Embryonic facial prominence (tissue), 1 donor: ENCODE results near the gene MED13.
"Not testable (repeated sequence)": the region's sequence is repeated elsewhere in the genome, so short reads cannot be mapped to it uniquely, and the experiment has no call there.

ENCODE experiments used
- DNase-seq: peaks from one replicate; pipeline ENCODE4 v3.0.0-alpha.2; 2016; ENCODE audit errors: extremely low spot score

MED13 gene

DNA sequence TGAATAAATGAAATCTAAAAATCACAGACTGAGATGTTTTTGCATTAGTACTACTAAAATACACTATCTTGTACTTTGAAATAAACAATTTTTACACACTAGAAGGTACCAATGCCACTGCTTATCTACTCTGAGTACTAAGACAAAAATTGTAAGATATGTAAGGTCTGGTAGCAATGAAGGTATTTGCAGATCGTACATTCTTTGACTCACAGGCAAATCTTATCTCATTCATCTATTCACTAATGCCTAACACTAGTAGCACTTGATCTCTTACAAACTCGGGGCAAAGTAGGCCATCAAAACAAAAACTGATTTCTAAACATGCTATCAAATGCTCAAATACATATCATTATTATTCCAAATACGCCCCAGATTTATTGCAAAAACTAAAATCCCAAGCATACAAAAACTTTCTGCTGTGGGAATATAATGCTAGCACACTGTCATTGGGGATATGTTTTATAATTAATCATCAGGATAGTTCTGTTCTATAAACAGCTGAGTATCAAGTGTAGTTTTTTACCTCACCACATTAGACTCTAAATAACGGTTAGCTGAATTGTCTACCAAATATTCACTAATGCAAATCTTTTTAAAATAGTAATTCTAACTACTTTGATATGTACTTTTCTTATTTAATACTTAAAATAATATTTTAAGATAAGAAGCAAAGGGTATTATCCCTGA, 68.0 kb downstream of the MED13 start:
- DNase-seq: no peak

DNA sequence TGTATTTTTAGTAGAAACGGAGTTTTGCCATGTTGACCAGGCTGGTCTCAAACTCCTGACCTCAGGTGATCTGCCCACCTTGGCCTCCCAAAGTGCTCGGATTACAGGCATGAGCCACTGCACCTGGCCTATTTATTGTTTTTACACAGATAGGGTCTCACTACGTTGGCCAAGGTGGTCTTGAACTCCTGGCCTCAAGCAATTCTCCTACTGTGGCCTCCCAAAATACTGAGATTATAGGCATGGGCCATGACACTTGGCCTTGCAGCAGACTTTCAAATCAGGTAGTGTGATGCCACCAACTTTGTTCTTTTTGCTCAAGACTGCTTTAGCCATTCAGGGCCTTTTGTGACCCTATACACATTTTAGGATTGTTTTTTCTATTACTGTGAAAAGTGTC, 75.6 kb downstream of the MED13 start:
- DNase-seq: no peak

- no peak for DNase-seq
Measured at GRCh38 chr17:61986898-61987297, 78.2 kb downstream of the MED13 start.

- no peak for DNase-seq
Measured at GRCh38 chr17:61984821-61985220, 80.3 kb downstream of the MED13 start.

GRCh38 chr17:61981323-61981722, 83.8 kb downstream of the MED13 start:
- DNase-seq: no peak

GRCh38 chr17:61980535-61980934, 84.5 kb downstream of the MED13 start:
- DNase-seq: no peak

DNA sequence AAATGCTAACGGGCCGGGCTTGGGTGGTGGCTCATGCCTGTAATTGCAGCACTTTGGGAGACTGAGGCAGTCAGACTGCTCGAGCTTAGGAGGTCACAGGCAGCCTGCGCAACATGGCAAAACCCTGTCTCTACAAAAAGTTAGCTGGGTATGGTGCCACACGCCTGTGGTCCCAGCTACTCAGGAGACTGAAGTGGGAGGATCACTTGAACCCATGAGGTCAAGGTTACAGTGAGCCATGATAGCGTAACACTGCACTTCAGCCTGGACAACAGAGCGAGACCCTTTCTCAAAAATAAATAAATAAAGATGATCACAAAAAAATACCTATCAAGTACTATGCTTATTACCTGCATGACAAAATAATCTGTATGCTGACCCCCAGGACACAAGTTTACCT, 91.0 kb downstream of the MED13 start:
- no peak for DNase-seq

GRCh38 chr17:61972311-61972710, 92.8 kb downstream of the MED13 start:
- no peak for DNase-seq

DNA sequence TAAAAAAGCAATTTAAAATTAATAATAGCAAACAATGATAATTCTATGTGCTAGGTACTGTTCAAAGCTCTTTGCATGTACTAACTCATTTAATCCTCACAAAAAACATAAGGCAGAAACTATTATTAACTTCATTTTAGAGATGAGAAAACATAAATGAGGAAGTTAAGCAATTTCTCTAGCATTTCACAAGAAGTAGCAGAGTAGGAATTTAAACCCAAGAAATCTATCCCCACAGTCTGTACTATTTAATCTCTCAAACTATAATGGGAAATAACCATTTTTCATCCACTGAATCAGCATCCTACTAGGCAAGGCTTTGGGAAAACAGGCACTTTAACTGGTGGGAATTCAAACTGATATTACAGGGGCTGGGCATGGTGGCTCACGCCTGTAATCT, 95.0 kb downstream of the MED13 start:
- DNase-seq: no peak

DNA sequence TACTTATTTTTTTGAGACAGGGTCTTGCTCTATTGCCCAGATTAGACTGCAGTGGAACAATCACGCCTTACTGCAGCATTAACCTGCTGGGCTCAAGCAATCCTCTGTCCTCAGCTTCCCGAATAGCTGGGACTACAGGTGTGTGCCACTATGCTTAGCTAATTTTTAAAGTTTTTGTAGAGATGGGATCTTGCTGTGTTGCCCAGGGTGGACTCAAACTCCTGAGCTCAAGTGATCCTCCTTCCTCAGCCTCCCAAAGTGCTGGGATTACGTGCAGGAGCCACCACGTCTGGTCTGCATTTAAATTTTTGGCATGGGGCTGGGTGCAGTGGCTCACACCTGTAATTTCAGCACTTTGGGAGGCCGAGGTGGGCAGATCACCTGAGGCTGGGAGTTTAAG, 96.3 kb downstream of the MED13 start:
- no peak for DNase-seq

DNA sequence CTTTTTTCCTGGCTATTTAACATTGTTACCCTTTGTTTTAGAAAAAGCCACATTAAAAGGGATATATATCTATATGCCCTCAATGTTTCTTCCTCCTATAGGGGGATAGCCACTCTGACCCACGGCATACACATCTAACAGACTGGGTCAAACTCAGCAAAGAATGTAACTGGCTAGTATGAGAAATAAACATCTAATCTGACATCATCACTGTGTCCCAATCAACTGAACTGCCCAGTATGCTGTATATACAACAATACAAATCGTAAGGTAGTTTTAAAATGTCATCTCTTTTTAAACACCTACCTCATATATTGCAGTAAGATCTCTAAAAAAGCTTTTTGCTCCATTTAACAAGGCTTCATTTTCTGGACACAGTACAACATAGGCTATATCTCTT, 97.3 kb downstream of the MED13 start:
- no peak for DNase-seq

GRCh38 chr17:61966191-61966590, 98.9 kb downstream of the MED13 start:
- DNase-seq: no peak

DNA sequence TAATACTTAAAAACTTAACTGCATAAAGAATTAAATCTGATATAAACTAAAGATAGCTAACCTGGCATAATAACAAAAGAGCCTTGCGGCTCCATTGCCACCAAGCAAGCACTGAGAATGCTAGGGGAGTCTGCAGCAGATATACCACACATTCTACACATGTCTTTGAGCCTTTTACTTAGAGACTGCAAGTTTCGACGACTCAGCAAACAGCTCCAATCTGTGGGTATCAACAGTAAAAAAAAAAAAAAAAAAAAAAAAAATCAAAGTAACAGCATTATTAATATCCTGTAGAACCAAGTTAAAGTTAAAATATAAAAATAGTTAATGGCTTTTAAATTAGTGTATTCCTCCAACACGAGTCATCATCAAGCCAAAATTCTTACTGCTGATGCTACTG, 109.5 kb downstream of the MED13 start:
- no peak for DNase-seq

DNA sequence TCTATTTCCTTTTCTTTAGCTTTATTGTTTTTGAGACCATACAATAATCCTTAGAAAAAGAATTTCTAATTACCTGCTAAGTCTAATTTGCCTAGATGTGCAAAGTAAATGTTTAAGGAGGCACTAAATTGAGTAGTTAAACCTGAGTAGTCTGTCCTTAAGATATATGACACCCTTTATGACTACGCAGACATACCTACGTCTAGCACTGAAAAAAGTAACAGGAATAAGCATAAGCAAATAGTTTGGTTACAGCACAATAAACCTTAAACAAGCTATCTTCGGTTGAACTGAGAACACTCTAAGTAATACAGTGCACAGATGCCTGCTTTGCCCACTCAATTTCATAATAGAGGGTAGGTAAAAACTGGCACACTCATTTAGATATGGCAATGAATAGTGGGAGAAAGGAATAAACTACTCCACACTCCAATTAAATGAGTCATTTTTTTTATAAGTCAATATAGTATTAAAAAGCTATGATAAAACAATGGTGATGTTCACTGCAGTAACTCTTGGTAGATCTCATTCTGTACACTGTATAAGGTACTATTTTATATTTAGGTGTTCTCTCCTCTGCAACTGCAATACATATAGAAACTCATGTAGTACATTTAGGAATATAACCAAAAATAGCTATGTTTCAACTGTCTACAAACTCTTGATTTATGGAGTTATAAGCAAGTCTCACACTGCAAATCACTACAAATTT, 117.6 kb downstream of the MED13 start:
- DNase-seq: no peak

GRCh38 chr17:61946359-61946758, 118.7 kb downstream of the MED13 start:
- no peak for DNase-seq

DNA sequence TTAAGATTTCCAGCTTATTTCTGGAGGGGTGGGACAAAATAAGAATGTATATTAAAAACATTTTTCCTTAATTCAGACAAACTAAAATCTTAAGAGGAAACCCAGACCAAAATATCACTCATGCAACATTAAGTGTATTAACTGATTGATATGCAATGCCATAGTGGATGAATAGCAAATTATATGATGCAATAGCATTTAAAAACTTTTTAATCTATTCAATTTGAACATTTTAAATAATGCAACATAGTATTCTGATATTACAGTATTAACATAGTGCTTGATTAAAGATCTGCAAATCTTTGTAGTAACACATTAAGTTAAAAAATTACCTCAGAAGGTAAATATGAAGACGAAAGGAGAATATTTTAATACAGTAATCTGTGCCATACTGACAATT, 122.0 kb downstream of the MED13 start:
- no peak for DNase-seq

DNA sequence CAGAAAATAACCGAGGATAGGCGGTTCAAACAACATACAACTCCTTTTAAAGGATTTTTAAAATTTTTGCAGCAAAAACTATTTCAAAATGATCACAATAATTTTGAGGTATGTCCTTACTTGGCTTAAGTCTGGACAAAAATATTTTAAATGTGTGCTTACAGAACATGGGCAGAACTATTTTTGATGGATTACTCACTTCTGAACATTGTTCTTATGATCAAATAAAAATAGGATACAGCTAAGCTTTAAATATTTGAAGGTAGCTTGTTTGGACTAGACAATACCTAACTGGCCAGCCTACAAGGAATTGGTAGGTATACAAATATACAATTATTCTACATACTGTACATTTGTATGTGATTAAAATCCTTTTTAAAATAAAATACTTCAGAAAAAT, 123.0 kb downstream of the MED13 start:
- no peak for DNase-seq

- no peak for DNase-seq
Measured at GRCh38 chr17:61928101-61928436, 137.0 kb downstream of the MED13 start.

DNA sequence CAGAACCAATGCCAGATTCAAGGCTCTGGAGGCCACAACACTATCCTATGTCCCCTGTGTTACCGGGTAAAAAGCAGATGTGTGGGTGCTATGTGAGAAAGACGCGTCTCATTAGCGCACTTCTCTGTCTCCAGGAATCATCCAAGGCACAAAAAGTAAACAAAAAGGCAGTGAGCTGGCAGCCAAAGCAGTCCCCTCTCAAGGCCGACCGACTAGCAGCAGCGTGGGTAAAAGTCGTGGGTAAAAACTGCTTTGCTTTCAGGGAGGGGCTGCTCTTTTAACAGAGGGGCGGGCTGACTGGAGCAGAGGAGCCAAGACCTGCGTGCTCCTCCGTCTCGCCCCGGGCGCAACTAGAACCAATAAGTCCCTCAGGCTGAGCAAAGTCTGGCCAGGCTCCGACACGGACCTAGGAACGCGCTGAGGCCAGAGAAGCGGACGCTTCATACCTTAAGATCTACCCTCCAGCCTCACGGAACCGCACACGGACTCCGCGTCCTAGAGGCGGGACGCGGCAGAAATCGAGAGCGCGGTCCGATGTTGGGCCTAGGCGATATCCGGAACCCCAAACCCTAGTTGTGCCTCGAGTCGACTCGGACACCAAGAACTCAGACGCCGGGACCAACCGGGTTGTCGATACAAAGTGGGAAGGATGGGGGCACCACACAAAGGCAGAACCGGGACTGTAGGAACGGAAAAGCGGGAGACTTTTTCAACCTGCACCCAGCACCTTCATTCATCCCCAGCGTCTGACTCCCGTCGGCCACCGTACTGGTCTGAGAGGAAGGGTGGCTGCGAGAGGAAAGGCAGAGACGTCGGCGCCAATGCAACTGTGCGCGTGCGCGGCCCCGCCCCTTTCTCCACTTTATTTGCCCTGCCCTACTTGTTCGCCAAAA, 137.6 kb downstream of the MED13 start, which contains the start of gene INTS2:
Gene INTS2, minus strand, starts transcription at position 775 of the 893 bp plus-strand sequence. CDS start 1,338 bp downstream, outside the sequence.
- peak; percentile 92 for DNase-seq

DNA sequence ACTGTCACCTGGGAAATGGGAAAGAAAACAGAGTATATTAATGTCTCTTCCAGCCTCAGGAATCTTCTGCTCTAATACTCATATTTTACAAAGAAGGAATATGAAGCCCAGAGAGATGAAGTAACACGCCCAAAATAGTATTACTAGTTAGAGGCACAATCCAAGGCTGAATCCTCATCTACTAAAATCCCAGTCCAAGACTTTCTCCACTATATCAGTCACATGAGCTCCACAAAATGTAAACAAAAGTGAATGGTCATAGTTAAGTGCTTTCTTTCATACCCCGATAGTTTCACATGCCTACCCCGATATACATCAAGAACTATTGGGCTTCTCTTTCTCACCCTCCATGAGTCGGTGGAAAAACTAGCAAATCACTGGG, 138.3 kb downstream of the MED13 start:
- no peak for DNase-seq

DNA sequence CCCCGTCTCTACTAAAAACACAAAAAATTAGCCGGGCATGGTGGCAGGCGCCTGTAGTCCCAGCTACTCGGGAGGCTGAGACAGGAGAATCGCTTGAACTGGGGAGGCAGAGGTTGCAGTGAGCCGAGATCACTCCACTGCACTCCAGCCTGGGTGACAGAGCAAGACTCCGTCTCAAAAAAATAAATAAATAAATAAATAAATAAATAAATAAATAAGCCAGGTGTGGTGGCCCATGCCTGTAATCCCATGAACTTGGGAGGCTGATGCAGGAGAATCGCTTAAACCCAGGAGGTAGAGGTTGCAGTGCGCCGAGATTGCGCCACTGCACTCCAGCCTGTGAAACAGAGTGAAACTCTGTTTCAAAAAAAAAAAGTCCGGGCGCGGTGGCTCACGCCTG, 149.9 kb downstream of the MED13 start:
- DNase-seq: not testable (repeated sequence)

GRCh38 chr17:61908292-61909037, 156.6 kb downstream of the MED13 start:
- no peak for DNase-seq
